ENCODE data around the gene DUSP8.
"Not testable (repeated sequence)": the region's sequence is repeated elsewhere in the genome, so short reads cannot be mapped to it uniquely, and the experiment has no call there.

DUSP8 gene

GRCh38 chr11:1589191-1589963 is 17.3 kb upstream of the DUSP8 start:
- DNase-seq (ENCODE audit: low read depth in 2 of 3, low spot score in 1 of 3): not testable (repeated sequence)

GRCh38 chr11:1586699-1587098 is 14.6 kb upstream of the DUSP8 start:
- no peak for DNase-seq (ENCODE audit: low read depth in 2 of 3, low spot score in 1 of 3)

- not testable (repeated sequence) for DNase-seq (ENCODE audit: low read depth in 2 of 3, low spot score in 1 of 3)
These were observed 12.7 kb upstream of the DUSP8 start, which contains the start of gene KRTAP5-1 for GRCh38 chr11:1584661-1585370. Gene KRTAP5-1 (minus strand): TSS chr11:1585283. CDS start chr11:1585249, 34 bp downstream.

DNA sequence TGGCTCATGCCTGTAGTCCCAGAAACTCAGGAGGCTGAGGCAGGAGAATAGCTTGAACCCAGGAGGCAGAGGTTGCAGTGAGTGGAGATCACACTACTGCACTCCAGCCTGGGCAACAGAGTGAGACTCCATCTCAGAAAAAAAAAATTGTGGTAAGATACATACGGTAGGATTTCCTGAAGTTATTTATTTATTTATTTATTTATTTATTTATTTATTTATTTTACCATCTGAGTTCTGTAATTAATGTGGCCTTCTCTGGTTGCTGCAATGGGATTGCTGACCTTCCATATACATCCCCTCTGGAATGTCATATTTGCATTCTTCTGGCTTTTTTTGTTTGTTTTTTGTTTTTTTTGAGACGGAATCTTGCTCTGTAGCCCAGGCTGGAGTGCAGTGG is 10.8 kb upstream of the DUSP8 start:
- not testable (repeated sequence) for DNase-seq (ENCODE audit: low read depth in 2 of 3, low spot score in 1 of 3)

DNA sequence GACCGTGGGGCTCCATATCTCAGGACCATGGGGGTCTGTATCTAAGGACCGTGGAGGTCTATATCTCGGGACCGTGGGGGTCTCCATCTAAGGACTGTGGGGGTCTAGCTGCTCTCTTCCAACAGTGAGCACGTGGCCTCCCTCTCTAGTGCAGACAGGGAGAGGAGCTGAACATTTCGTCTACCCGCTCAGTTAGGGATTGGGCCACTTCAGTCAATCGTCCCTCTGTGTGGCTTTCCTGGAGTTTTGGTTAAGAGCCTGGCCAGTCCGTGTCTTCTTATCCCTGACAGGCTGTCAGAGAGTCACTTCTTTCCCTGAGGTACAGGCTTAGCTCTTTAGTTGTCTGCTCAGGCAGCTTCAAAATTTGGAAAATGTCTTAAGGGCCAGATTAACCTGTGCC is 9.9 kb upstream of the DUSP8 start:
- no peak for DNase-seq (ENCODE audit: low read depth in 2 of 3, low spot score in 1 of 3)

DNA sequence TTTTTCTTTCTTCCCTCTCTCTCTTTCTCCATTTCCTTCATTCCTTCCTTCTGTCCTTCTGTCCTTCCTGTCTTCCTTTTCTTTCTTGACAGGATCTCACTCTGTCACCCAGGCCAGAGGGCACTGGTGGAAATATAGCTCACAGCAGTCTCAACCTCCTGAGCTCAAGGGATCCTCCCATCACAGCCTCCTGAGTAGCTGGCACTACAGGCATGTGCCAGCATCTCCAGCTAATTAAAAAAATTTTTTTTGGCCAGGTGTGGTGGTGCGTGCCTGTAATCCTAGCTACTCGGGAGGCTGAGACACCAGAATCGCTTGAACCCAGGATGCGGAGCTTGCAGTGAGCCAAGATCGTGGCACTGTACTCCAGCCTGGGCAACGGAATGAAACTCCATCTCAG is 4.8 kb upstream of the DUSP8 start:
- DNase-seq (ENCODE audit: low read depth in 2 of 3, low spot score in 1 of 3): no peak

DNA sequence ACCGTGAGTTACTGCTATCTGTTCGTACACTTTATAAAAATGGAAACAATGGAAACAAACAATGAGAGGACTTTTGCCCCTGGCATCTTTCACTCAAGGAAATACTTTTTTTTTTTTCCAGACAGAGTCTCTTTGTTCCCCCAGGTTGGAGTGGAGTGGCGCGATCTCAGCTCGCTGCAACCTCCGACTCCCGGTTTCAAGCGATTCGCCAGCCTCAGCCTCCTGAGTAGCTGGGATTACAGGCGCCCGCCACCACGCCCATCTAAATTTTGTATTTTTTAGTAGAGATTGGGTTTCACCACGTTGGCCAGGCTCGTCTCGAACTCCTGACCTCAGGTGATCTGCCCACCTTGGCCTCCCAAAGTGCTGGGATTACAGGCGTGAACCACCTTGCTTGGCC is 3.7 kb upstream of the DUSP8 start:
- DNase-seq (ENCODE audit: low read depth in 2 of 3, low spot score in 1 of 3): not testable (repeated sequence)

DNA sequence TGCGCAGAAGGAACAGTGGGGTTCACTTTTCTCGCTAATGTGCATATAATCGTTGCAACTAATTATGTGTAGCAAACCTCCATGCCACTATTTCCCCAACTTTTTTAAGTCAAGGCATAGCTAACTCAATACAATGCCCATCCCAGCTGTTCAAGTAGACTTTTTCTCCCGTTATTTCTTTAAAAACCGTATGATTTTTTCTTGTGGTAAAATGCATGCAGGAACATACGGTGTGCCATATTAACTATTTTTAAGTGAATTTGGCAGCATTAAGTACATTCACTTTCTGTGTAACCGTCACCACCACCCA is 2.8 kb upstream of the DUSP8 start:
- no peak for DNase-seq (ENCODE audit: low read depth in 2 of 3, low spot score in 1 of 3)

DNA sequence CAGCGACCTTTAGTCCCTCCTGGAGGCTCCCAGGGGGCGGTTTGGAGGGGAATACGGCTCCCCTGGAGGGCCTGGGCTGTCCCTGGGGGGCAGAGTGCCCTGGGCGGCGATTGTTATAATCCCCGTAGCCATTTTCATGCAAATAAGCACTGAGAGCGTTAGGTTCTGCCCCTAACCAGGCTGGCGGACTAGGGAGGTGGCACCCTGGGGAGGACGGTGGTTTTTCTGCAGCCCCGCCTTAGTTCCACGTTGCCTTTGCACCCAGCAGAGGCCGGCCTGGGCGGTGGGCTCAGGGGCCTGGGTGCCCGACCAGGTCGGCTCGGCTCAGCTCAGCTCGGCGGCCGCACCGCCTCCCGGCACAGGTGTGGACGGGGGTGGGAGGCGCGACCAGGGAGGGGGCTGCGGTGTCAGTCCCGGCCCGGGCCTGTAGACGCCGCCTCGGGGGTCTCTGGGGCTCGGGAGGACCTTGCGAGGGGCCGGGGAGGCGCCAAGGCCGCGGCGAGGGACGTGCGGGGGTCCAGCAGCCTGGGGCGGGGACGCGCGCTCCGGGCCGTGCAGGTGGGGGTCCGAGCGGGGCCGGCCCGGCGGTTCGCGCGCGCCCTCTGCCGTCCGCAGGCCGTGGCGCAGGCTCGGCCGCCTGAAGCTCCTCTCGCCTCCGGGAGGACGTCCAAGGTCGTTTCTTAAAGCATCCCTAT is 2.3 kb upstream of the DUSP8 start:
- DNase-seq (ENCODE audit: low read depth in 2 of 3, low spot score in 1 of 3): peak; percentile 19 to 41 (median 38)

- DNase-seq (ENCODE audit: low read depth in 2 of 3, low spot score in 1 of 3): no peak
These were observed 1.8 kb upstream of the DUSP8 start for GRCh38 chr11:1573903-1574237.

DNA sequence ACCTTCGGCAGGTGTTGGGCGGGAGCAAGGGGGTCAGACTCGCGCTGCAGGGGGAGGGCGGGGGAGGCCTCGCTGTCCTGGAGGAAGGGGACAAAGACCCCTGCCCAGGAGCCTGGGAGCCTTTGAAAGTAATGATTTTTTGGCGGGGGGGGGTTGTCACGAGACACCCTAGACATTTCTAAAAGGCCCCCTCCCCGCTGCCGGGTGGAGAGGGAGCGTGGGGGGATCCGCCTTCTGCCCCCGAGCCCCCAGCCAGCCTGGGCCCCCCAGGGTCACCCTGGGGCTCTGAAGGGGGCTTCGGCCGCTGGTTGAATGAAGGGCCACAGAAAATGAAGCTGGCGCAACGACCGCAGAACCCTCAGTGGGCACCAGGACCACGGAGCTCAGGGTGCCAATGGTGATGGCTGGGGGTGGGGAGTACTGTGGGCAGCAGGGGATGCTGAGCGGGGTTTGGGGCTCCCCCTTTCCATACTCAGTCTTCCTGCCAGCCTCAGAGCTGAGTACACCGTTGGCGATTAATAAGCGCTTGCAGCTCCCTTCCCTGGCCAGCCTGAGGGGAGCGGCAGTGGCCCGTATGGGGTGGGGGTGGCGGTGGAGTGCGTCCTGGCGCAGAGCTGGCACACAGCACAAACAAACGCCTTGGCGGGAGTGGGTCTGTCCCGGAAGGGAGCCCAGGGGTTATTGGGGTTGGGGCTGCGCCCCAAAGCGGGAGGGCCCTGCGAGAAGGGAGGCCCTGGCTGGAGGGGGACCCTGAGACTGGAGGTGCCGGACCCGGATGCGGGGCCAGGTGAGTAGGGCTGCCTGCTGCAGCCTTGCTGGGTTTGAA is 1.2 kb upstream of the DUSP8 start:
- DNase-seq (ENCODE audit: low read depth in 2 of 3, low spot score in 1 of 3): no peak

GRCh38 chr11:1571760-1572196 is 293 bp downstream of the DUSP8 start:
- DNase-seq (ENCODE audit: low read depth in 2 of 3, low spot score in 1 of 3): no peak

DNA sequence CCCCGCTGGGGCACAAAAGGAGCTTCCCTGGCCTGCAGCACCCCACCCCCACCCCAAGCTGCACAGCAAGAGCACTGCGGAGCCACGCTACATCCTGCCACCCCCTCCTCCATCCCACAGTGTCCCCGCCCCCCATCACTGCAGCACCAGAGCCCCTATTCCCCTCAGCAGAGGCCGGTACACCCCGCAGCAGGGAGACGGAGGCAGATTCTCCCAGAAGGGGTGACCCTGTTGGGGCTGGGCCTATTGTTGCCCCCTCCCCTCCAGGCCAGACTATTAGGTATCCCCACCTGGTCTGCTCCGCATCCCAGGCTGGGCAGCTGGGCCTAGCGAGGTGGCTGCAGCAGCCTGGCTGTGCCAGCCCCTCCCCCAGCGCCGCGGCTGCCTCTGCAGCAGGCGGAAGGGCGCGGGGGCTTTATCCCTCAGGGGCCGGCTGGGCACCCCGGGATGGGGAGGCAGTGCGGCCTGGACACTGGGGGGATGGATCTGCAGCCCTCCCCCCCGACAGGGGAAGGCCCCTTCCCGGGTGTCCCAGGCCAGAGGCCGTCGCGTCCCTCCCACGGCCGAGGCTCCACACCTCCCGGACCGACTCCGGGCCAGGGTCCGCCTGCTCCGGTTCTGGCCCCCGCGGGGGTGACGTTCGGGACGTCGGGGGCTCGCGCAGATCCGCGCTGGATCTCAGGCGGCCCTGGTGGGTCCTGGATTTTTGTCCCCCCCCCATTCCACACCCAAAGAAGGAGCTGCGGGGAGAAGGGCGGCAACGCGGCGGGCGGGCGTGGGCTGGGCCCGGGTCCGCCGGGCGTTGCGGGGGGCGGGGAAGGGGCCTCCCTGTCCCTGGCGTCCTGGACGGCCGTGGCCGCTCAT is 943 bp downstream of the DUSP8 start:
- no peak for DNase-seq (ENCODE audit: low read depth in 2 of 3, low spot score in 1 of 3)

DNA sequence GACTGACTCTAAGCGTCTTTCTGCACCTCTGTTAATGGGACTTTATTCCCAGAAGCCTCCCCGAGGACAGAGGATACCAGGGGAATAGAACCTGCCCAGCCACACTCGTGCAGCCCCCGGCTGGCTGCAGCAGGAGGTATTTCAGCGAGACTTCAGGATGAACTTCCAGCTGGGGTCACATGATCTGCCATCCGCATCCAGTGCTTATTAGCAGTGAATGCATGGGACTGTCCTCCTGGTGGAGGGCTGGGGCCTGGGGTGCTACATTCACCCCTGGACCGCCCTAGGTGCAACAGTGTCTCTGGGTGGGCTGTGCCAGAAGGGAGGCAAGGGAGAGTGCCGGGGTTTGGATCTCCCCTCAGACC is 1.6 kb downstream of the DUSP8 start:
- DNase-seq (ENCODE audit: low read depth in 2 of 3, low spot score in 1 of 3): no peak

DNA sequence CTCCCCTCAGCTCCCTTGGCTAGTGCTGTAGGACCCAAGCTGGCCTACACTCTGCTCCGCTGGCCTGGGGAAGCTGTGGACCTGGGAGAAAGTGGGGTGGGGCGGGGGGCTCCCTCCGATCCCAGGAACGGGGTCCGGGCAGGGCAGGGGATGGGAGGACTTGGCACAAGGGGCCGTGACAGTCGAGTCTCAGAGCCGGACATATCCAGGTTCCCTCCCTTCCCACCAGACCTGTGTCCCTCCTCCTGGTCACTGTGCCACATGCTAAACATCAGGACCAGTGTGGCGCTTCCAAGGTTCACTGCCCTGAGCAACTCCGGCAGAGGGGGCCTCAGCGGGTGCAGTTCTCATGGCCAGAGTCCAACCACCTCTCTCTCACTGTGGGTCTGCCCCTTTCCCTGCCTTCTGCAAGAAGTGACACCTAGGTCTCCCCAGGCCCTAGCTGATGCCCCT is 2.0 kb downstream of the DUSP8 start:
- DNase-seq (ENCODE audit: low read depth in 2 of 3, low spot score in 1 of 3): no peak

GRCh38 chr11:1569251-1569780 is 2.8 kb downstream of the DUSP8 start:
- DNase-seq (ENCODE audit: low read depth in 2 of 3, low spot score in 1 of 3): no peak

DNA sequence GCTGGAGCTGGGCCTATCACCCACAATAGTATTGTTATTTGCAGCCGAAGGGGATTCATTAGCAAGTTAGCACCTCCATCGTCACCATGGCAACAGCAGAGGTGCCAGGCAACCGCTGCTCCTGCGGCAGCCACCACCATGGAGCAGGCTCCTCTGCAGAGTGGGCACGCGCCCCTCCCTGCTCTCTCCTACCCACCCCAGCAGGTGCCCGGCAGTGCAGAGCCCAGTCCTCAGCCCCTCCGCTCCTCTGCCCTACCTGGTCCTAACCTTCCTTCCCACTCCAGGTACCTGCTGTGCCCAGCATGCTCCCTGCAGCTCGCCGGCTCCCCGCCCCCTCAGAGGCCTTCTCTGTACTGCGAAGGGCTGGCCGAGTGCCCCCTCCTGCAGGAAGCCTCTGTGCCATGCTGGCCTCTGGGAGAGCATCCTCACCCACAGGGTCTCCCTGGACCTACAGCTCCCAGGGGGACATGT is 3.6 kb downstream of the DUSP8 start:
- DNase-seq (ENCODE audit: low read depth in 2 of 3, low spot score in 1 of 3): no peak

- no peak for DNase-seq (ENCODE audit: low read depth in 2 of 3, low spot score in 1 of 3)
These were observed 4.4 kb downstream of the DUSP8 start for GRCh38 chr11:1567721-1568100.

DNA sequence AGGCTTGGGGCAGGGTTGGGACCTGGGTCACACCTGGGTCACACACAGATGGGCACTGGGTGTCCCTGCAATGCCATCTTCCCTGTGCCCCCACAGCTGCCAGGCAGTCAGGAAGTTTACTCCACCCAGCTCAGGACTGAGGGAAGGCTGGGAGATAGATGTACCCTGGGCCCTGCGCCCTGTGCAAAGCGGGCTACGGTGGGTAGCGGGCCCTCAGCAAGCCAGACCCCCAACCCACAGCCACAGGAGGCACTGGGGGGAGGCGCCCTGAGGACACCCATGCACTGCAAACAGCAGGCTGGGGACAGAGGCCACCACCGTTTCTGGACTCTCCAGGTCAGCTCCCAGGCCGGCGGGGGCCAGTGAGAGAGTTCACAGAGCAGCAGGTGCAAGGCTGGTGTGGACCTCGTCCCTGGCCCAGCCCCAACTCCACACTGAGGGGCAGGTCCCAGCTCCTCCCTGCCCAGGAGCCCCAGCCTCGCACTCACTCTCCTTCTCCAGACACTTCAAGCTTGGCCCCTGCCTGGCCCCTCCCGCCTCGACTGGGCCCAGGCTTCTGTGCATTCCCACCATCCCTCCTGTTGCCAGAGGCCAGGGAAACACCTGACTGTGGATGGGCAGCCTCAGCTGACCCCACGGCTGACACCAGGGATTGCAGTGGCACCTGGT is 4.9 kb downstream of the DUSP8 start:
- DNase-seq (ENCODE audit: low read depth in 2 of 3, low spot score in 1 of 3): no peak
